HG03039 (cell line): ENCODE results near the gene TOX3.

Experiments used
- ATAC-seq: cut with Tn5 transposase; IDR thresholded peaks from one replicate; pipeline ENCODE4 v1.9.1; 2021; ENCODE audit warnings: mild to moderate bottlenecking, moderate library complexity; ENCODE audit not compliant: unreplicated experiment

TOX3 gene

DNA sequence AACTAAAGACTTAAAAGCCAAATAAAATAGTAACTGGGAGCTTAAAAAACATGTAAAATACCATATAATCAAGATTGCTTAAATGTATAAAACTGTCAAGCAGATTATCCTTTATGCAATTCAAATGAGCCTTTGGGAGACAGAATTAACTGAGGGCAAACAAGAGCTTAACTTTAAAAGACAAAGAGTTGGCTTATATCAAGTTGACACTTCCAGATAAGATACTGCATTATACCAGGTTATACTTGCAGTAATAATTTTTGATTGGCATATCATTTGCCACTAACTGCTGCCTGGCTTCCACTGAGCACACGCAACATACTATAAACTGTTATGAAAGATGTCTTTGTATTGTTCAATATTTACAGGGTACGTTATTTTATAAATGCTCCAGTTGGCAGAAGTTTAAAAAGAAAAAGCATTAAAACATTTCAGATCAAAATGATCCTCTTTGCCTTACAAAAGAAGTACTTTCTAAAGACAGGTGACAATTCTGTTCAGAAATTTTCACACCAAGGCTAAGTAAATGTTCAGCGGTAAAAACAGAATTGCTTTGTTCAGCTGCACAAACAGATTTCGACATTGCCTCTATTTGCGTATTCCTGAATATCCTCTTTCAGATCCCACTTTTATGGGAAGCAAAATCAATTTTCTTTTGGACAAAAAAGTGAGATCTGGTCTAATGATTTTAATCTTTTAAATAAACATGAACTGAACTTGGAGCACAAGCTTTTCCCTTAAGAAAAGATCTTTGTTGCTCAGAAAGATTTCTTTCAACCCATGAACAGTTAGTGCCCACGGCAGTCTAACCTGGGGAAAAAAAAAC lies 50.7 kb downstream of the TOX3 start:
- no peak for ATAC-seq

DNA sequence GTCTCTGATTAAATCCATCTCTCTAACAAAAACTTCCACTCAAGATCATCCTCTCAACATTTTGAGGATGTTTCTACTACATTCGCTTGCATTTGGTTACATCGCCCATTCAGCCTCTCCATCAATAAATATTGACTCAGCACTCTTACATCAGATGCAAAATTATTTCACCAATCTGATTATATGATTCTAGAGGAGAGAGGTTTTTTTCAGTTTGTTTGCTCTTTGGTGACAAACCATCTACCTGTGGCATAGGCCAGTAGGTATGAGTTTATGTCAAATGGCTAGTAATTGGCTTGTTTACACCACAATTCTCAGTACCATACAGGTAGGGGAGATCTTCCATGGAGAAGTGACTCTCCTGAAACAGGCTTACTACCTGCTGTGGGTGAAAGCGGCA lies 52.3 kb downstream of the TOX3 start:
- ATAC-seq: no peak

DNA sequence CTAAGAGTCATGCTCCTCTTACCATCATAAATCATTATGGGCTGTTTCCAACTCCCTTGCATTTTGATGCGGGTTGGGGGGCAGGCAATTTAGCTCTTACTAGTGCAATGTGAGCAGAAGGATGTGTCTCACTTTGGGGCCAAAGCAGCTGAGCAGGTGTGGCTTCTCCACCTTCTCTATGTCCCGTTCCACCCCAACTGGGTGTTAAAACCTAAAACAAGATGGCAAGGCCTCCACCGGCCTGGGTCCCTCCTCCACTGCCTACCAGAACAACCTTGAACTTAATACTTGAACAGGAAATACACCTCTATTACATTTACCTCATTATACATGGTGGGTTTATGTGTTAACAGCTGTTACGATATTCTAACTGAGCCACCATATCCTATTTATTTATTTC lies 52.8 kb downstream of the TOX3 start:
- ATAC-seq: no peak

DNA sequence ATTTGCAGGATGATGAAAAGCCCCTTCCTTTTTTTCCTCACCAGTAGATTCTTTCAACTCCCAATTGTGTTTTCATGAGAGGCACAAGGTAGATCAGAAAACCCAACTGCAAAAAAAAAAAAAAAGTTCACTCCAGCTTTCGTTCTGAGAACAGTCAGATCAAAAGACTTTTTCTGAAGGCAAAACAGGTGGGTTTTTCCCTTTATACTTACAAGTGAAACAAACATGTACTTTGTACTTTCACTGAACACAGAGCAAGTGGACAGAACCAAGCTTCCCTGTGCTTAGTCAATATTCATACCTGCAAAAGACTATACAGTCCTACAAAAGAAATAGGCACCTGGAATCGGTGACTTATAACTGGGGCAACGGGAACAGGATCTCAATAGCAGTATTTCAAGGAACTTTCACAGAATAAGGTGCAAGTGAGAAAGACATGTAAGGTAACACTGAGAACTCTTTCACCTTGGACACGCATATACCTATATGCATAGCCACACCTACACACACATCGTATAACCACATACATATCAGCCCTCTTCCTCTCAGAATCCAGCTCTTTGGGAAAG lies 54.1 kb downstream of the TOX3 start:
- ATAC-seq: peak; percentile 72

DNA sequence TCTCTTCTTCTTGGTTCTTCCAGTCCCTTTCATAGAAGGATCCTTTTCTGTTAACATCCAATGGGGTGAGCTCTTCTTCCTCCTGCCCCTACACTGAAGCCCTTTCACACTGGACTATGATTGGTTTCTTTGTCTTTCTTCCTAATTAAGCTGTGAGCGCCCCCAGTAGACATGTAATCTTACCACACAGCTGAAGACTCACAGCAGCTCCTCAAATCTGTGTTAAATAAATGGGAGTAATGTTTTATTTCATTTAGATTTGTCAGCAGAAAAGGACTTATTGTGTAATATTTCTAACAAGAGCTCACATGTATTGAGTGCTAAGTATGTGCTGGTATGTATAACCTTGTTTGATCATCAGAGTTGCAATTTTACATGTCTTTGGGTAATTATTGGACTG lies 55.7 kb downstream of the TOX3 start:
- ATAC-seq: no peak

DNA sequence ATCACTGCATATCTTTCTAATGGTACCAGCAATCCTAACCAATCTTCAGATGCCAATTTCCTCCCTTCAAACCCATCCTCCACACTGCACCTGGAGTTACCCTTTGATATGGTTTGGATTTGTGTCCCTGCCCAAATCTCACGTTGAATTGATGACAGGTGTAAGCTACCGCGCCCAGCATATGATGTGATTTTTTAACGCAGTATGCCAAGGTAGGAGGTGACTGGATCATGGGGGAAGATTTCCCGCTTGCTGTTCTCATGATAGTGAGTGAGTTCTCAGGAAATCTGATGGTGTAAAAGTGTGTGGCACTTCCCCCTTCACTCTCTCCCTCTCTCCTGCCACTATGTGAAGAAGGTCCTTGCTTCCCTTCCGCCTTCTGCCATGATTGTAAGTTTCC lies 57.0 kb downstream of the TOX3 start:
- no peak for ATAC-seq

DNA sequence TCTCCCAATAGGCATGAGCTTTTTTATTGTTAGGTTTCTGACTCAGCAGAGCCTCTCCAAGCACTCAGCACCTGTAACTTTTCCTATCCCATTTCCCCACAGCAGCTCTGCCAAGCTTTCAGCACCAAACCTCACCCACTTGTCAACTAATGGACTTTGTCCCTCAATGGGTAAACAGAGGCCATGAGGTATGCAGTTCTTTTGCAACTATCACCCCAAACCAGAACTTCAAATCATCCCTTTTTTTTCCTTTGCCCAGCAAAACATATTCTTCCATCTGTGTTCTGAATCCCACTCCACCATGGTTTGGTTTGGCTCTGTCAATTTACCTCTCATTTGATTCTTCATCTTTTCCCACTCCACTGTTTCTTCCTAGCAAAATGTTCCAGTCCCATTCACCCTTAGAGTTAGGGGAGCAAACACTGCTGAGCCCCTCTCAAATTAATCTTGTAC lies 58.1 kb downstream of the TOX3 start:
- no peak for ATAC-seq

DNA sequence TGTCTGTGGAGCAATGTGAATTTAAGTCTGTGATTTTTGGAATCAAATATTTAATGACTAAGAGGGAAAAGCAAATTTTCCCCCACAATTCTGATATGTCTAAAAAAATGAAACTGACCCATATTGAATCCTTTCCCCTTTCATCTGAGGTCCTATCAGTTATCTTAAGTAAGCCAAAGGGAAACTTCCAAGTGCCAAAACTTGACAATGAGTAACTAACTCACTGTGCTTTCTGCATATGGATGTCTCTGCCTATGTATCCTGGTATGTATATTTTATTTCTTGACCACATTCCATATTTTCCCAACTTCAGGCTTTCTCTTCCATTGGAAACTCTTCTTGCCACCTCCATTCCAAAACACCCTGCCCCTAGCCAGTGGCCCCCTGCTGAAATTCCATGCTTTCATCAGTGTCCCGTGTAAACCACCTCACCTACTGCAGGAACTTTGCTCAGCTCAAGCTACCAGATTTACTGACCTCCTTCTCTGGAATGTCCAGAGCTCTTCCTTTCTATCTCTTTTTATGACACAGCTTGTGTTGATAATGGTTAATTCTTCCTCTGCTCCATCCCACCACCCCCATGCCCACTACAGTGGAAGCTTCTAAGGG lies 59.0 kb downstream of the TOX3 start:
- ATAC-seq: no peak

DNA sequence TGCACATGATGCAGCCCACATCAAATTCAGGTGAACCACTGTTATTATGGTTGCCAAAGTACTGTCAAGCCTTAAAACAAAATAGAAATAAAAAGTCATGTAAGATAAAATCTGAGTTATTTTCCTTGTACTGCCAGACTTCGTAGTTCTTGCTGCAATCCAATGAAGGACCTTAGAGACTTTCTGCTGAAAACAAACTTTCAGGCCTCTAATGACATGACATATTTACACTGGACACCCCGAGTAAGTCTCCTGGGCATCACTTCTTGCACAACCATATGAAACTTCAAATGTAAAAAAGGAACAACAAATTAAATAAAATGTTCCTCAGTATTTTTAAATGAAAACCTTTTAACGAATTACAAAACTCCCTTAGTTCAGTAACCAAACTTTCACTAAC lies 66.7 kb downstream of the TOX3 start:
- ATAC-seq: no peak

DNA sequence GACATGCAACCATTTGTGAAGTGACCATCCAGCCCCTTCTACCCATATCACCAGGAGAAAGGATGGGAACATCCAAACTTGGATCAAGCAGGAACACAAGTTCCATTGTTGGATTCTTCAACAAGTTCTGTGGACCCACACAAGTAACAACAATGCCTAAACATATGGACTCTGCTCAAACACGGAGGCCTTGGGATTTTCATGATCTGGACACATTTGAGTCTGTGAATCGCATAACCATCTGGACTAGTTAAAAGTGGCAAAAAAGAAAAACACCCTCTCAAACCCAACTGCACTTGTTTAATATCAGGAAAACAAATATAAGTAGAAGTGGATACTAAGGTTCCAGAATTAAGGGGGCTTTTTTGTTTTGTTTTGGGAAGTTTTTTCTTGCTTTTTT lies 70.8 kb downstream of the TOX3 start:
- no peak for ATAC-seq

DNA sequence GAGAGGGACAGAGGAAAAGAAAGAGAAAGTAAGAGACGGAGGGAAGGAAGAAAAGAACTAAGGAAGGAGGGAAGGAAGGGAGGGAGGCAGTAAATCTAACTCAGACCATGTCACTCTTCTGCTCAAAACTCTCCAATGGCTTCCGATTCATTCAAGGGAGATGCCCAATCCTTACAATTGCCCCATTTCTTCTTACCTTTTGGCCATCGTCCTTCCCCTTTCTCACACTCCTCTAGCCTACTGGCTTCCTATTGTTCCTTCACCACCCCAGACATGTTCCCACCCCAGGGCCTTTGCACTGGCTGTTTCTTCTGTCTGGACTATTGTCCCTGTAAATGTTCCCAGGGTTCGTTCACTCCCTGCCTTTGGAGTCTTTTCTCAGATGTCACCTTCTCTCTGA lies 72.3 kb downstream of the TOX3 start:
- no peak for ATAC-seq

DNA sequence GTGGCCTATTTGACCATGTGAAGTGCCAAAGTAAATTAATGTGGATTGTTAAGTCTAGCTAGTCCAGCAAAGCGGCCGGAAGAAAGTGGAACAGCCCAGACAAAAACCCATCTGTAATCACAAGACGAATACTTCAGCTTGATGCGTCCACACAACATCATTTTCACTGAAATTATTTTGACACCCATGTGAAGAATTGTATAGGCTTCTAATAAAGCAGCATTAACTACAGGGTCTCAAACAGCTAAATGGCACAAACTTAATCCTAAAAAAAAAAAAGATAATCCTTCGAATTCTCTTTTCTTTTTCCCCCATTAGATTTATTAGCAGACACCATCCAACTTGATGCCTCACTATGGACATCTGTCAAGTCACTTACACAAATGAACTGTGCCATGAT lies 73.8 kb downstream of the TOX3 start:
- ATAC-seq: no peak

DNA sequence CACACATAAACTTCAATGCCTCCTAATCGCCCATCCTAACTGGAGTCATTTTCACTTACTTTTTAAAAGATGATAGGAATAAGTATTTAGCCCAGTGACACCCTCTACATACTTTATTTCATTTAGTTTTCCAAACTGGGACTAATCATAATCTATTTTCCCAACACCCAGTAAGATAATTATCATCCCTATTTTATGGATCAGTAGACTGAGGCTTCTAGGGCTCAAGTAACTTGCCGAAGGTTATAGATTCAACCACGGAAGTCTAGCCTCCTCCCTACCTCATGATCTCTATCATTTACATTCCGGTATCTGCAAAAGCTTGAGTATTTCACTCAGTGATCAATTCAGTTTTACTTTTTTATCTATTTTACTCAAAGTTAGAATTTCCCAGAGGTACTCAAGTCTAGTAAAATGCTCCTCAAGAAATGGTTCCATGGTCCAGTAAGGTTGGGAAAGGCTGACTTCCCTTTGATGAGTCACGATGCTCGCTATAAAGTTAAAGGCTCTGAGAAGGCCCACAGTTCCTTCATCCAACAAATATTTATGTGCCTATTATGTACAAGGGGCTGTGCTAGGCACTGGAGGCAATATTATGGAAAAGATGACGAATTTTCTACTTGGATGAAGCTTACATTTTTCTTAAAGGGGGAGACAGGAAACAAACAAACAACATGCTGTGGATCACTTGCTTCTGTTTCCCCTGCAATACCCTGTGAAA lies 75.1 kb downstream of the TOX3 start:
- ATAC-seq: no peak

DNA sequence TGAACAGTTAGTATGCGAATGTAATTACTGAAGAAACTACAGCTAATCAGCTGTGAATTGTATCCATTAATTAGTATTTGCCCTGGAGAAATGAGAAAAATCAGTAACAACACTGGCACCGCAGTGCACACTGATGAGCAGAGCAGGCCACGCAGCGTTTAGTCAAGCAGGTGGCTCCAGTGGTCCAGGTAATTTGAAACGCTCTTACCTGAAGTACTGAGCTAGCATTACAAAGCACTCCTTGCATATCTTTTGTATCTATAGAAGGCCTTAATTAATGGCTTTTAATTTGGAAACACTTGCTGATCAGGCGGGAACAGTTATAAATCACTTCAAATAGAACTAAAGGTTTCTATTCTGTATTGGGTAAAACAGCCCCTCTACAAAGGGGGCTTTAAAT lies 76.4 kb downstream of the TOX3 start:
- ATAC-seq: no peak

DNA sequence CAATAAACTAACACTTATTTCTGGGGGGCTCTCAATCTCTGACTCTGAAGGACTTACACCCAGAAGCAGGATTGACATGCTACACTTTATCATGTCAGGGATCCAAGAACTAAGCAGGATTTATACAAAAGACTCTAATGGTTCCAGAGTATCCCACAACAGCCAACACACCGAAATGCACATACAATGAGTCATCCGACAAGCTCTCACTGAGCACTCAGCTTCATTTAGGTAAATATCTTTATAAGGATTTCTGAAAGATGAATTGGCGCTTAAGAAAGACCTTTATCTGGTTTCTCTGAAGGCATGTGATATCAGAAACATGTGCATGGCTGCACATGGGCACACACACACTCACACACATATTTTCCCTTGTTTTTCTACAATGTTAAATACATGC lies 77.2 kb downstream of the TOX3 start:
- ATAC-seq: no peak

DNA sequence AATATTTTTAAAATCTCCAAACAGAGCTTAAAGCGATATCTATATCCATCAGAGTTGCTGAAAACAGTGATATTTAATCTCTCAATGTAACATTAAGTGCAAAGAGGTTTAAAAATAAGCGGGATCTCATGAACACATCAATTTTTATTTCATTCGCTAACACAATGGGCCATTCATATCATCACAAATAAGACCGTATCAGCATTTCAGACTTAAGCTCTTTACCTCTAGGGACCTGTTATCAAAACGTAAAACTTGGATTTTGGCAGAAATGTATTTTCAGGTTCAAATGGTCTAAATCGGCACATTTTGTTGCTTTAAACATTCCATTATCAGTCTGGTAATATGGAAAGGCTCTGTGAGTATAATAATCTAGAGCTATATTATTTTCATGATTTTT lies 77.9 kb downstream of the TOX3 start:
- ATAC-seq: no peak

DNA sequence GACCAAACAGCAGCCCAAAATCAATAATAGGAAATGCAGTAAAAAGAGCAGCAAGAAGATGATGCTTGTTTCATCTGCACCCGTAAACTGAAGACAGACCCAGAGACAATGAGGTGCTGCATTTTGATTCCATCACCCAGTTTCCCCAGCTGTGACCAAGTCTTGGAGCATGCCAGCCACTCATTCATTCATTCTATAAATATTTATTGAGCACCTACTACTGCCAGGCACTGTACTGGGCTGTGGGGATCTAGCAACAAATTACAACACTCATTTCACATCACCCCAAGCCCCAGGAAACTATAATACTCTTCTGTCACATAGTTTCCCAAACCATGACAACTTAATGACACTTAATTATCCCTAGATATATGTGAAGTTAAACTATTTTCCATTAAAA lies 79.2 kb downstream of the TOX3 start:
- no peak for ATAC-seq

DNA sequence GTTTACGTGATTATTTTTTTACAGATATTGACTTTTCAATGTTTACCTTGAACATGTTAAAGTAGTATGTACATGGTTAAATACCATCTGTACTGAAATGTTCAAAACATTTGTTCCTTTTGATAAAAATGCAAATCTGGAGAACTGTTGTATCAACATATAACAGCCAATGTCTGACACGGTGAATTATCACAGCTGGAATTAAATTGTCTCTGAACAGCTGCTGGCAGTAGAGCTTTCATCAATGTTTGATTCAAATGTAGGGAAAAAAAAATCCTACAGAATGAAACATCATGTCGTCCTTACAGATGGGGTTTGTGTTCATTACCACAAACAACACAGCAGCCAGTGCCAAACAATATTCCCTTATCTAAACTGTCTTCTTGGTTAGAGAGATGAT lies 79.9 kb downstream of the TOX3 start:
- ATAC-seq: no peak

DNA sequence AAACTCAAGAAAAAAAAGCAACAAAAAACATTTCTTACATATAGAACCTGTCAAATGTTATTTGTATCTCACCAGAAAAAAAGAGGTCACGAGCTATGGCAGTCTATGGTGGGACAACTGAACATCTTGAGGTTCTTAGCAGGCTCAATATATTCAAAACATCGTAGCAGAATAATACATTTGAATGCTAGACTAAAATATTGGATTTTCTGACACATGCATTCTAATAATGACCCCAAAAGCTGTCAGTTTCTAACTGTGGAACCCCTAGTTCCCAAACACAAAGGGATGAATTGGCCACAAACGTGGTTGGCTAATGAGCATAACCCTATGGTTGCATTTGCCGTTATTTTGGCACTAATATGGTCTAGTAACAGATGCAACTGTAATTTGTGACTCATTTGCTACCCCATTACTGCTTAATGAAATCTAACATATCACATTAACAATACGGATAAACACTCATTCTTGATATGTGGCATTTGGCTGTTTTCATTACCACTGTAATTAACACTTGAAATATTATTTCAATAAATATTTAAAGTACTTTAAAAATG lies 81.2 kb downstream of the TOX3 start:
- no peak for ATAC-seq

DNA sequence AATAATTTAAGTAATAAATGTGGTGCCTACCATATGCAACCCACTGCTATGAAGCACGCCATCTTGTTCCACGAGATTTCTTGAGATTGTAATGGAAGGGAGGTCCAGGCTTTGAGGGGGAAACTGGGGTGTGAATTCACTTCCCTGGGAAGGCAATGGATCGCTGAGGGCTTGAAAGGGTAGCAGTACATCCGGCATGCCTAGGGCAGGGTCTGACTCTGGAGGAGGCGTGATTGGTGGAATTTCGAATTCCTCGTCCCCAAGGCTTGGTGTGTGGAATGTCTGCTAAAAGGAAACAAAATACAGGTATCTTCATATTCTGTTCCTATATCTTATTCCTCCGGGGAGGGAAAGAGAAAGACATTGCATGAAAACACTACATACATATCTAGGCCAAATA lies 83.0 kb downstream of the TOX3 start:
- ATAC-seq: no peak

DNA sequence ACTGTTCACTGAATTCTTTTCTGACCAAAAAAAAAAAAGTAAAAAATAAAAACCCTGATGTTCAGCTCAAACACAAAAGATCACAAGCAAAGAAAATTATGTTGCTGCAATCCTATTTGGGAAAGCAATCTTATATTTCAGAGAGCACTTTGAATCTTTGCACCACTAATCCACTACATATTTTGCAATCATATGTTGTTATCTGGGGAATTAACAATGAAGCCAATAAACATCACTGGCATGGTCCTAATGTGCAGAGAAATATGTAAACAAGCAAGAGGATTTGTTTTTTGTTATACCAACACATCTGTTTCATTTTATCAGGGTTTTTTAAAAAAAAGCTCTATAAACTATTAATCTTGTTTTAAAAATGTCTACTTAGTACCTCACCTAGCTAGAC lies 84.1 kb downstream of the TOX3 start:
- ATAC-seq: no peak
